HepG2 (cell line): Measurements from ENCODE around the gene UCP2. TPM values are rescaled to one million over a fixed set of nuclear protein-coding genes. Genes with fewer than 3 reads are reported as not detected.
A peak's percentile ranks its signal among the peaks of the same experiment; 100 is the strongest.

Experiments used
- HOXA9 ChIP-seq: sonication (generic); formaldehyde crosslinking; IDR thresholded peaks from 2 replicates; pipeline ENCODE4 v1.8.1; 2022; ENCODE audit warnings: missing genetic modification reagents, mild to moderate bottlenecking, moderate library complexity, borderline replicate concordance
- MNT ChIP-seq: fragments of 450-650 bp; IDR thresholded peaks from 2 replicates; pipeline ENCODE4 v1.6.1; 2016
- NCOR1 ChIP-seq: fragments of 200-600 bp; sonication (generic); IDR thresholded peaks from 2 replicates; pipeline ENCODE4 v1.7.0; 2017; ENCODE audit warnings: antibody characterized with exemption, low read length, borderline replicate concordance
- NR3C1 ChIP-seq: sonication (generic); formaldehyde crosslinking; IDR thresholded peaks from 2 replicates; pipeline ENCODE4 v1.4.0; 2020; ENCODE audit warnings: missing genetic modification reagents
- ZBTB25 ChIP-seq: IDR thresholded peaks from 2 replicates; pipeline ENCODE4 v1.6.1; 2018; ENCODE audit warnings: missing genetic modification reagents
- ZMYM2 ChIP-seq: sonication (generic); formaldehyde crosslinking; IDR thresholded peaks from 2 replicates; pipeline ENCODE4 v1.8.0; 2022; ENCODE audit warnings: mild to moderate bottlenecking, missing genetic modification reagents
- ZMYM4 ChIP-seq: sonication (generic); formaldehyde crosslinking; IDR thresholded peaks from 2 replicates; pipeline ENCODE4 v1.8.1; 2023; ENCODE audit warnings: mild to moderate bottlenecking, missing genetic modification reagents
- ZNF30 ChIP-seq: sonication (generic); formaldehyde crosslinking; IDR thresholded peaks from 2 replicates; pipeline ENCODE4 v1.5.0; 2020; ENCODE audit warnings: mild to moderate bottlenecking, missing genetic modification reagents
- ZNF343 ChIP-seq: sonication (generic); formaldehyde crosslinking; IDR thresholded peaks from 2 replicates; pipeline ENCODE4 v1.4.0; 2020; ENCODE audit warnings: mild to moderate bottlenecking, missing genetic modification reagents
- ZNF407 ChIP-seq: sonication (generic); formaldehyde crosslinking; IDR thresholded peaks from one replicate; pipeline ENCODE4 v1.5.1; 2020; ENCODE audit warnings: mild to moderate bottlenecking, missing genetic modification reagents; ENCODE audit errors: not compliant biosample characterization
- ZNF44 ChIP-seq: sonication (generic); formaldehyde crosslinking; IDR thresholded peaks from 2 replicates; pipeline ENCODE4 v1.5.1; 2020; ENCODE audit warnings: mild to moderate bottlenecking, missing genetic modification reagents
- ZNF615 ChIP-seq: sonication (generic); formaldehyde crosslinking; IDR thresholded peaks from 2 replicates; pipeline ENCODE4 v1.5.0; 2020; ENCODE audit warnings: mild to moderate bottlenecking, missing genetic modification reagents, borderline replicate concordance
- ZNF749 ChIP-seq: sonication (generic); formaldehyde crosslinking; IDR thresholded peaks from 2 replicates; pipeline ENCODE4 v1.8.0; 2022; ENCODE audit warnings: mild to moderate bottlenecking, missing genetic modification reagents, moderate library complexity, borderline replicate concordance
- ZSCAN29 ChIP-seq: sonication (generic); formaldehyde crosslinking; conservative IDR thresholded peaks from 2 replicates; pipeline ENCODE4 v1.4.0; 2020; ENCODE audit warnings: mild to moderate bottlenecking, missing genetic modification reagents
- ZSCAN31 ChIP-seq: sonication (generic); formaldehyde crosslinking; IDR thresholded peaks from 2 replicates; pipeline ENCODE4 v1.5.0; 2020; ENCODE audit warnings: low read depth, mild to moderate bottlenecking, missing genetic modification reagents
- polyA plus RNA-seq, 8 experiments: library from polyadenylated mRNA; depleted of rRNA in 3 of 8; stranded (reverse) in 7 of 8; unstranded in 1 of 8; fragments of >200 nt; fragmentation: Illumina TruSeq in 4 of 8; extraction: Trizol in 4 of 8; gene quantifications; 2 replicates each; pipeline versions ENCODE4 v1.2.1 to v1.2.3, GENCODE V29; 2011 to 2016; ENCODE audit warnings: low read depth in 4 of 8, missing spikeins in 1 of 8, mixed read lengths in 1 of 8; ENCODE audit not compliant: insufficient read depth in 1 of 8
- total RNA-seq, 5 experiments: library from RNA; depleted of rRNA; stranded (reverse); fragments of >200 nt; fragmentation: Illumina TruSeq; extraction: Trizol; gene quantifications; 2 replicates each; pipeline ENCODE4 v1.2.3, GENCODE V29; 2016; ENCODE audit warnings: low read depth in 1 of 5
- TF ChIP-seq, protein P1 (sequence below): sonication (generic); formaldehyde crosslinking; IDR thresholded peaks from 2 replicates; pipeline ENCODE4 v1.5.1; 2020; ENCODE audit warnings: missing genetic modification reagents, mild to moderate bottlenecking, borderline replicate concordance

Gene UCP2
- total and polyA plus RNA-seq, 2 of the 13 experiments (the other 11 are each of a cell fraction or from before 2014, with no cell fraction given): 2.7 to 3.2 TPM

- TF ChIP-seq MNT: peak; percentile 45; the same call in 1 of the 2 replicates
- peak; percentile 96 for TF ChIP-seq ZNF44 (CRISPR knock-in tag)
- peak; percentile 90 for TF ChIP-seq ZNF749 (CRISPR knock-in tag)
- peak; percentile 65 for TF ChIP-seq ZSCAN31 (CRISPR knock-in tag)
- no peak; the same call in 1 of the 2 replicates for TF ChIP-seq HOXA9
- TF ChIP-seq ZSCAN29: 0 out of 2 replicates have a peak, but pooled peaks have one; percentile 38
- peak; percentile 88; the same call in 1 of the 2 replicates for TF ChIP-seq ZNF30 (CRISPR knock-in tag)
- TF ChIP-seq NCOR1: no peak; the same call in 1 of the 2 replicates
- peak; percentile 75; the same call in 1 of the 2 replicates for TF ChIP-seq ZBTB25 (CRISPR knock-in tag)
- TF ChIP-seq NR3C1: no peak
- peak; percentile 83 for TF ChIP-seq ZNF343 (CRISPR knock-in tag)
- peak; percentile 77 for TF ChIP-seq ZMYM2 (CRISPR knock-in tag)
- TF ChIP-seq ZNF407 (CRISPR knock-in tag): peak; percentile 93
- no peak for TF ChIP-seq ZNF615 (CRISPR knock-in tag)
- TF ChIP-seq, protein P1, sequence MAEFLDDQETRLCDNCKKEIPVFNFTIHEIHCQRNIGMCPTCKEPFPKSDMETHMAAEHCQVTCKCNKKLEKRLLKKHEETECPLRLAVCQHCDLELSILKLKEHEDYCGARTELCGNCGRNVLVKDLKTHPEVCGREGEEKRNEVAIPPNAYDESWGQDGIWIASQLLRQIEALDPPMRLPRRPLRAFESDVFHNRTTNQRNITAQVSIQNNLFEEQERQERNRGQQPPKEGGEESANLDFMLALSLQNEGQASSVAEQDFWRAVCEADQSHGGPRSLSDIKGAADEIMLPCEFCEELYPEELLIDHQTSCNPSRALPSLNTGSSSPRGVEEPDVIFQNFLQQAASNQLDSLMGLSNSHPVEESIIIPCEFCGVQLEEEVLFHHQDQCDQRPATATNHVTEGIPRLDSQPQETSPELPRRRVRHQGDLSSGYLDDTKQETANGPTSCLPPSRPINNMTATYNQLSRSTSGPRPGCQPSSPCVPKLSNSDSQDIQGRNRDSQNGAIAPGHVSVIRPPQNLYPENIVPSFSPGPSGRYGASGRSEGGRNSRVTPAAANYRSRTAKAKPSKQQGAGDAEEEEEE (CRISPR knock-in tag): no peak
- peak; percentile 95 for TF ChIP-seq ZMYM4
Measured at GRCh38 chr11:73982990-73983740, 522 bp upstream of the UCP2 start (continued).
